Measurements from ENCODE around the gene FAM83C.

DNA sequence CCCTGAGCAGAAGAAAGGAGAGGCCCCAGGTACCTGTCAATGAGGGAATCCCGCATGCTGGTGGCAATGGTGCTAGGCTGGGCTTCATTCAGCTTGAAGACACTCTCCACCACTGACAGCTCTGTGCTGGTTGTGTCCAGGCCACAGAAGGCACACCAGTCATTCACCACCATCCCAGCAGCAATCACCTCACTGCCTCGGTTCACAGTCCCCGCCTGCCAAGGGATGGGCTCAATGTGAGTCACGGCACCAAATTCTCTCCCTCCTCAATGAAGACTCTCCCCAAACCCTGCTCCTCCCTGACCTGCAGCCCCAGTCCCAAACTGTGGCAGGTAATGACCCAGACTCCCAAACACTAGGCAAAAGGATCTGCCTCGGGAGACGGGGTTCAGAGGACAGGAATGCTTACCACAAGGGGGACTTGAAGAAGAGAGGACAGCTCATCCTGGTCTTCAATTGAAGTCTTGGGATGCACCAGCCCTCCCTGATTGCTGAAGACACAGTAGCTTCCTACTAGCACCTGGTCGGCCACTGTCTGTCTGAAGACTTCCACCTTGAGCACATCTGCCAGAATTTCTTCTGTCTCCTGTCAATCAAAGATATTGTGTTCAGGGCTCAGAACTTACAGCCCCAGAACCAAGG, 12.6 kb downstream of the FAM83C start:
- TF ChIP-seq, protein P1, sequence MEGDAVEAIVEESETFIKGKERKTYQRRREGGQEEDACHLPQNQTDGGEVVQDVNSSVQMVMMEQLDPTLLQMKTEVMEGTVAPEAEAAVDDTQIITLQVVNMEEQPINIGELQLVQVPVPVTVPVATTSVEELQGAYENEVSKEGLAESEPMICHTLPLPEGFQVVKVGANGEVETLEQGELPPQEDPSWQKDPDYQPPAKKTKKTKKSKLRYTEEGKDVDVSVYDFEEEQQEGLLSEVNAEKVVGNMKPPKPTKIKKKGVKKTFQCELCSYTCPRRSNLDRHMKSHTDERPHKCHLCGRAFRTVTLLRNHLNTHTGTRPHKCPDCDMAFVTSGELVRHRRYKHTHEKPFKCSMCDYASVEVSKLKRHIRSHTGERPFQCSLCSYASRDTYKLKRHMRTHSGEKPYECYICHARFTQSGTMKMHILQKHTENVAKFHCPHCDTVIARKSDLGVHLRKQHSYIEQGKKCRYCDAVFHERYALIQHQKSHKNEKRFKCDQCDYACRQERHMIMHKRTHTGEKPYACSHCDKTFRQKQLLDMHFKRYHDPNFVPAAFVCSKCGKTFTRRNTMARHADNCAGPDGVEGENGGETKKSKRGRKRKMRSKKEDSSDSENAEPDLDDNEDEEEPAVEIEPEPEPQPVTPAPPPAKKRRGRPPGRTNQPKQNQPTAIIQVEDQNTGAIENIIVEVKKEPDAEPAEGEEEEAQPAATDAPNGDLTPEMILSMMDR (IDR thresholded peaks at IDR 0.05): no peak
- no peak for TF ChIP-seq EZH2 (IDR thresholded peaks at IDR 0.05; ENCODE audit: borderline replicate concordance, insufficient read depth, low read depth, low read length, poor library complexity, severe bottlenecking)
